Hepatocyte (in vitro differentiated cells): Measurements from ENCODE around the gene CACTIN.

Experiments
- EZH2 ChIP-seq: fragments of 200-600 bp; sonication (generic); IDR thresholded peaks from 2 replicates; pipeline ENCODE4 v1.6.1; 2016; ENCODE audit warnings: antibody characterized with exemption, mild to moderate bottlenecking, borderline replicate concordance
- EZH2phosphoT487 ChIP-seq: fragments of 200-600 bp; sonication (generic); IDR thresholded peaks from one replicate; pipeline ENCODE4 v1.6.1; 2018; ENCODE audit warnings: antibody characterized with exemption, mild to moderate bottlenecking, low read depth, moderate library complexity; ENCODE audit not compliant: unreplicated experiment, severe bottlenecking
- TF ChIP-seq, protein P1 (sequence below): fragments of 200-600 bp; sonication (generic); IDR thresholded peaks from 2 replicates; pipeline ENCODE4 v1.5.1; 2016; ENCODE audit warnings: antibody characterized with exemption, mild to moderate bottlenecking; ENCODE audit not compliant: poor library complexity

DNA sequence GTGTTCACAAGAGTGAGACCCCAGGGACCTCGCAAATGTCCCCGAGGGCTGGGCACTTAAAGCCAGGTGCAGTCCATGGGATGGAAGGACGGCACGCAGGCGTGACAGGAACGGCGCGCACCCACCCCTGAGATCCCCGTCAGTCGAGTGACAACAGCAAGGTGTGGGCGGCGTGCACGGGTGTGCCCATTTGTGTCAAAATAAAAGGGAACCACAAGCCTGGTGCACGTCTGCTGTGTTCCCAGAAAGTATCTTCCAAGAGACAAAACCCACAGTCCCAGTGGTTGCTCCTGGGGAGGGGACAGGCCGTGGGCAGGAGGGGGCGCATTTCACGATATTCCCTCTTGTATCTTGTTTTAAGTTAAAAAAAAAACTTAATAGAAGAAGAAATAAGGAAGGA, 15.7 kb upstream of the CACTIN start:
- TF ChIP-seq, protein P1, sequence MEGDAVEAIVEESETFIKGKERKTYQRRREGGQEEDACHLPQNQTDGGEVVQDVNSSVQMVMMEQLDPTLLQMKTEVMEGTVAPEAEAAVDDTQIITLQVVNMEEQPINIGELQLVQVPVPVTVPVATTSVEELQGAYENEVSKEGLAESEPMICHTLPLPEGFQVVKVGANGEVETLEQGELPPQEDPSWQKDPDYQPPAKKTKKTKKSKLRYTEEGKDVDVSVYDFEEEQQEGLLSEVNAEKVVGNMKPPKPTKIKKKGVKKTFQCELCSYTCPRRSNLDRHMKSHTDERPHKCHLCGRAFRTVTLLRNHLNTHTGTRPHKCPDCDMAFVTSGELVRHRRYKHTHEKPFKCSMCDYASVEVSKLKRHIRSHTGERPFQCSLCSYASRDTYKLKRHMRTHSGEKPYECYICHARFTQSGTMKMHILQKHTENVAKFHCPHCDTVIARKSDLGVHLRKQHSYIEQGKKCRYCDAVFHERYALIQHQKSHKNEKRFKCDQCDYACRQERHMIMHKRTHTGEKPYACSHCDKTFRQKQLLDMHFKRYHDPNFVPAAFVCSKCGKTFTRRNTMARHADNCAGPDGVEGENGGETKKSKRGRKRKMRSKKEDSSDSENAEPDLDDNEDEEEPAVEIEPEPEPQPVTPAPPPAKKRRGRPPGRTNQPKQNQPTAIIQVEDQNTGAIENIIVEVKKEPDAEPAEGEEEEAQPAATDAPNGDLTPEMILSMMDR = no peak
- TF ChIP-seq EZH2 (no peak), EZH2phosphoT487 (no peak)
